ENCODE results near the gene TRIM23. TPM values are rescaled to one million over a fixed set of nuclear protein-coding genes. Genes with fewer than 3 reads are reported as not detected.
A peak's percentile ranks its signal among the peaks of the same experiment; 100 is the strongest.
"Not testable (repeated sequence)": the region's sequence is repeated elsewhere in the genome, so short reads cannot be mapped to it uniquely, and the experiment has no call there.

Gene TRIM23
- 8.5 TPM for total RNA-seq

- ATAC-seq (peak; percentile 95), DNase-seq (ENCODE audit: low spot score) (peak; percentile 94)
Measured at GRCh38 chr5:65624025-65624570, at the start of gene TRIM23. Gene TRIM23 (minus strand): TSS chr5:65624333. CDS start chr5:65624274, 59 bp downstream.

GRCh38 chr5:65672796-65673195 is 48.7 kb upstream of the TRIM23 start:
- DNase-seq (ENCODE audit: low spot score) (no peak), ATAC-seq (no peak)

GRCh38 chr5:65668696-65669095 is 44.6 kb upstream of the TRIM23 start:
- DNase-seq (ENCODE audit: low spot score) (no peak), ATAC-seq (no peak)

GRCh38 chr5:65663804-65664521 is 39.8 kb upstream of the TRIM23 start:
- peak; percentile 40 for ATAC-seq
- no peak for DNase-seq (ENCODE audit: low spot score)

GRCh38 chr5:65654713-65655112 is 30.6 kb upstream of the TRIM23 start:
- no peak for ATAC-seq
- DNase-seq (ENCODE audit: low spot score), result no peak

- ATAC-seq, result no peak
Measured at GRCh38 chr5:65651144-65651543, 27.0 kb upstream of the TRIM23 start.

GRCh38 chr5:65647941-65648340 is 23.8 kb upstream of the TRIM23 start:
- DNase-seq (ENCODE audit: low spot score) (no peak), ATAC-seq (no peak)

More at GRCh38 chr5:65651144-65651543, 27.0 kb upstream of the TRIM23 start:
- DNase-seq (ENCODE audit: low spot score), result no peak

GRCh38 chr5:65646938-65647337 is 22.8 kb upstream of the TRIM23 start:
- ATAC-seq (no peak), DNase-seq (ENCODE audit: low spot score) (no peak)

- no peak for ATAC-seq
- no peak for DNase-seq (ENCODE audit: low spot score)
Measured at GRCh38 chr5:65640240-65640639, 16.1 kb upstream of the TRIM23 start.

GRCh38 chr5:65630981-65631380 is 6.8 kb upstream of the TRIM23 start:
- ATAC-seq, result no peak
- DNase-seq (ENCODE audit: low spot score), result no peak

- ATAC-seq, result no peak
- no peak for DNase-seq (ENCODE audit: low spot score)
Measured at GRCh38 chr5:65625743-65626142, 1.6 kb upstream of the TRIM23 start.

GRCh38 chr5:65624571-65625555 is 730 bp upstream of the TRIM23 start, which contains the start of the genes SHLD3 and TRAPPC13:
Gene SHLD3 (plus strand): TSS chr5:65625027. CDS start chr5:65629588, 4,561 bp downstream.
Gene TRAPPC13 (plus strand): TSS chr5:65625027. CDS start chr5:65625061, 34 bp downstream.
- ATAC-seq, result peak; percentile 91
- DNase-seq (ENCODE audit: low spot score), result peak; percentile 90

GRCh38 chr5:65623482-65623881 is 651 bp downstream of the TRIM23 start:
- no peak for DNase-seq (ENCODE audit: low spot score)
- no peak for ATAC-seq

- DNase-seq (ENCODE audit: low spot score); ATAC-seq: not testable (repeated sequence)
Measured at GRCh38 chr5:65621961-65622360, 2.2 kb downstream of the TRIM23 start.

- no peak for DNase-seq (ENCODE audit: low spot score)
- ATAC-seq, result no peak
Measured at GRCh38 chr5:65620021-65620420, 4.1 kb downstream of the TRIM23 start.

GRCh38 chr5:65612298-65612907 is 11.7 kb downstream of the TRIM23 start:
- ATAC-seq (no peak), DNase-seq (ENCODE audit: low spot score) (no peak)

GRCh38 chr5:65611524-65611923 is 12.6 kb downstream of the TRIM23 start:
- DNase-seq (ENCODE audit: low spot score) (no peak), ATAC-seq (no peak)

GRCh38 chr5:65601761-65602160 is 22.4 kb downstream of the TRIM23 start:
- ATAC-seq; DNase-seq (ENCODE audit: low spot score): not testable (repeated sequence)

GRCh38 chr5:65588694-65589093 is 35.4 kb downstream of the TRIM23 start:
- ATAC-seq (no peak), DNase-seq (ENCODE audit: low spot score) (no peak)

GRCh38 chr5:65577141-65577540 is 47.0 kb downstream of the TRIM23 start:
- no peak for ATAC-seq
- DNase-seq (ENCODE audit: low spot score), result no peak

Data from left lobe of liver (tissue), 2 donors.